GM23338 (cell line): ENCODE results near the gene GPR142. TPM values are rescaled to one million over a fixed set of nuclear protein-coding genes. Genes with fewer than 3 reads are reported as not detected.

ENCODE experiments used
- ATAC-seq: fragments of 200-7000 bp; cut with Tn5 transposase; 3 replicates; pipeline ENCODE4 v1.9.1; 2020
- DNase-seq: peaks from one replicate; pipeline ENCODE4 v3.0.0-alpha.2; 2015; ENCODE audit warnings: low spot score
- H2AFZ ChIP-seq: fragments of 200-600 bp; sonication (generic); 2 replicates; pipeline ENCODE4 v1.8.0; 2016; ENCODE audit warnings: antibody characterized with exemption, mild to moderate bottlenecking, moderate library complexity
- H3F3A ChIP-seq: fragments of 200-600 bp; sonication (generic); replicated peaks from 2 replicates; pipeline ENCODE4 v1.8.0; 2017; ENCODE audit warnings: antibody characterized with exemption, mixed run types, low read depth
- H3K27ac ChIP-seq: fragments of 200-600 bp; sonication (generic); 2 replicates; pipeline ENCODE4 v1.6.1; 2016; ENCODE audit warnings: low read depth
- H3K27me3 ChIP-seq: fragments of 200-600 bp; sonication (generic); 2 replicates; pipeline ENCODE4 v1.8.0; 2016; ENCODE audit warnings: mild to moderate bottlenecking, mixed run types, moderate library complexity; ENCODE audit not compliant: insufficient read depth
- H3K36me3 ChIP-seq: fragments of 200-600 bp; sonication (generic); 2 replicates; pipeline ENCODE4 v1.8.0; 2016; ENCODE audit warnings: mild to moderate bottlenecking; ENCODE audit not compliant: insufficient read depth
- H3K4me1 ChIP-seq: fragments of 200-600 bp; sonication (generic); 2 replicates; pipeline ENCODE4 v1.8.0; 2016; ENCODE audit warnings: mild to moderate bottlenecking, moderate library complexity; ENCODE audit not compliant: insufficient read depth
- H3K4me2 ChIP-seq: fragments of 200-600 bp; sonication (generic); 2 replicates; pipeline ENCODE4 v1.7.1; 2017; ENCODE audit warnings: mixed run types
- H3K4me3 ChIP-seq: fragments of 200-600 bp; sonication (generic); 2 replicates; pipeline ENCODE4 v1.6.1; 2016; ENCODE audit warnings: mixed run types
- H3K79me2 ChIP-seq: fragments of 200-600 bp; sonication (generic); replicated peaks from 2 replicates; pipeline ENCODE4 v1.8.0; 2017; ENCODE audit warnings: mild to moderate bottlenecking; ENCODE audit not compliant: insufficient read depth
- H3K9me2 ChIP-seq: fragments of 200-600 bp; sonication (generic); 2 replicates; pipeline ENCODE4 v1.8.0; 2017; ENCODE audit not compliant: insufficient read depth
- H4K20me1 ChIP-seq: fragments of 200-600 bp; sonication (generic); replicated peaks from 2 replicates; pipeline ENCODE4 v1.8.0; 2017; ENCODE audit warnings: mild to moderate bottlenecking; ENCODE audit not compliant: insufficient read depth
- H3K27ac Mint-ChIP-seq: 2 replicates; pipeline ENCODE4 v1.8.0; 2020; ENCODE audit warnings: inconsistent platforms, mild to moderate bottlenecking, moderate library complexity, mixed read lengths
- H3K27me3 Mint-ChIP-seq: 3 replicates; pipeline ENCODE4 v1.8.0; 2022; ENCODE audit warnings: low read depth, mild to moderate bottlenecking, moderate library complexity, mixed read lengths, inconsistent platforms; ENCODE audit not compliant: insufficient read depth, poor library complexity
- H3K36me3 Mint-ChIP-seq: 3 replicates; pipeline ENCODE4 v1.8.0; 2021; ENCODE audit warnings: low read depth, mild to moderate bottlenecking, inconsistent platforms, moderate library complexity, mixed read lengths
- H3K4me1 Mint-ChIP-seq: 3 replicates; pipeline ENCODE4 v1.8.0; 2020; ENCODE audit warnings: mild to moderate bottlenecking, inconsistent platforms, mixed read lengths
- H3K4me3 Mint-ChIP-seq: 3 replicates; pipeline ENCODE4 v1.8.0; 2021; ENCODE audit warnings: moderate library complexity, mild to moderate bottlenecking, inconsistent platforms, mixed read lengths
- H3K9me3 Mint-ChIP-seq: 3 replicates; pipeline ENCODE4 v1.8.0; 2020; ENCODE audit warnings: moderate library complexity, mild to moderate bottlenecking, inconsistent platforms, mixed read lengths
- CREB1 ChIP-seq: fragments of 250-450 bp; sonication (Bioruptor Pico); IDR thresholded peaks from 2 replicates; pipeline ENCODE4 v1.5.0; 2020; ENCODE audit warnings: low read depth, mild to moderate bottlenecking, moderate library complexity
- EZH2 ChIP-seq: fragments of 200-600 bp; sonication (generic); IDR thresholded peaks from one replicate; pipeline ENCODE4 v1.8.0; 2017; ENCODE audit warnings: antibody characterized with exemption, mild to moderate bottlenecking, low read depth; ENCODE audit not compliant: unreplicated experiment
- EZH2phosphoT487 ChIP-seq: fragments of 200-600 bp; sonication (generic); IDR thresholded peaks from one replicate; pipeline ENCODE4 v1.8.1; 2018; ENCODE audit warnings: antibody characterized with exemption; ENCODE audit not compliant: unreplicated experiment
- JUNB ChIP-seq: IDR thresholded peaks from one replicate; pipeline ENCODE4 v1.6.1; 2016; ENCODE audit warnings: antibody characterized with exemption; ENCODE audit not compliant: unreplicated experiment
- NANOG ChIP-seq: IDR thresholded peaks from 2 replicates; pipeline ENCODE4 v1.6.1; 2016; ENCODE audit warnings: antibody characterized with exemption, borderline replicate concordance
- POLR2AphosphoS5 ChIP-seq: IDR thresholded peaks from 2 replicates; pipeline ENCODE4 v1.6.1; 2016; ENCODE audit warnings: antibody characterized with exemption, low read depth
- STAT1 ChIP-seq: IDR thresholded peaks from one replicate; pipeline ENCODE4 v1.6.1; 2016; ENCODE audit warnings: antibody characterized with exemption; ENCODE audit not compliant: unreplicated experiment
- ZNF114 ChIP-seq: fragments of 250-450 bp; sonication (Bioruptor Pico); IDR thresholded peaks from 2 replicates; pipeline ENCODE4 v1.5.0; 2020; ENCODE audit warnings: mild to moderate bottlenecking, moderate library complexity
- ZNF331 ChIP-seq: fragments of 250-450 bp; sonication (Bioruptor Pico); IDR thresholded peaks from 2 replicates; pipeline ENCODE4 v1.5.0; 2020; ENCODE audit warnings: low read depth, mild to moderate bottlenecking, moderate library complexity
- polyA plus RNA-seq: library from polyadenylated mRNA; unstranded; fragments of >200 nt; fragmentation: Nextera tagmentation; extraction: Ambion mirVana; gene quantifications from 2 replicates; pipeline ENCODE4 v1.2.1, GENCODE V29; 2016
- total RNA-seq: library from RNA; depleted of rRNA; stranded (reverse); fragments of >200 nt; shearing (Covaris generic); gene quantifications from 2 replicates; pipeline ENCODE4 v1.2.3, GENCODE V29; 2014
- TF ChIP-seq, protein P1 (sequence below): IDR thresholded peaks from 2 replicates; pipeline ENCODE4 v1.6.1; 2016; ENCODE audit warnings: antibody characterized with exemption
- TF ChIP-seq, protein P2 (sequence below), 2 experiments: fragments of 200-600 bp in 1 of 2; sonication (generic) in 1 of 2; conservative IDR thresholded peaks; 2 replicates each; pipeline versions ENCODE4 v1.5.1 to v1.6.1; 2016 to 2017; ENCODE audit warnings: antibody characterized with exemption in 2 of 2, low read depth in 2 of 2, mild to moderate bottlenecking in 2 of 2, moderate library complexity in 1 of 2
- TF ChIP-seq, protein P3 (sequence below): IDR thresholded peaks from one replicate; pipeline ENCODE4 v1.6.1; 2018; ENCODE audit warnings: antibody characterized with exemption; ENCODE audit not compliant: unreplicated experiment
- TF ChIP-seq, protein P4 (sequence below): fragments of 250-450 bp; sonication (Bioruptor Pico); IDR thresholded peaks from 2 replicates; pipeline ENCODE4 v1.5.0; 2020; ENCODE audit warnings: mild to moderate bottlenecking, moderate library complexity

The GPR142 gene
- total and polyA plus RNA-seq, 2 experiments from 2014 or later = not detected

DNA sequence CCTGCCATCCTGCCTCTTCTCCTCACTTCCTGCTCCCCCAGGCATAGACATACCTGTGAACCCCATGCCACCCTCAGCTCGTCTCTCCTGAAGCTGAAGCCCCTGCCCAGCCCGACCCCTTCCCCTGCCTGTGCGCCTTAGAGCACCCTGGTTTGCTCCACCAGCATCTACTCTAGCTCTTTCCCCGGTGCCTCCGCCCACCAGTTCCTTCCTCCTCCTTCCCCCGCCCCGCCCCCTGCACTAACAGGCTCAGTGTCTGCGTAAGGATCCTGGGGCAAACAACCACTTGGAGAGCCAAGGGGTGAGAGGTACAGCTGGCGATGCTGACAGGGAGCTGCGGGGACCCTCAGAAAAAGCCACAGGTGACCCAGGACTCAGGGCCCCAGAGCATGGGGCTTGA is 1.9 kb downstream of the GPR142 start:
- no peak overlapping the region for H3K4me3 ChIP-seq
- peak; percentile 82 for ATAC-seq
- H3K4me1 Mint-ChIP-seq = peaks cover 9% of the 10 kb centered on the region
- H3K9me3 Mint-ChIP-seq = no peaks in the 10 kb centered on the region
- H3K9me2 ChIP-seq = no peaks in the 10 kb centered on the region
- H3K36me3 ChIP-seq = no peaks in the 10 kb centered on the region
- no peak overlapping the region for H3K27ac ChIP-seq
- no peak overlapping the region for H2AFZ ChIP-seq
- no peaks in the 10 kb centered on the region for H3F3A ChIP-seq
- no peaks in the 10 kb centered on the region for H3K36me3 Mint-ChIP-seq
- H3K4me2 ChIP-seq = no peak overlapping the region
- peak; percentile 66 for DNase-seq
- H3K4me1 ChIP-seq = no peaks in the 10 kb centered on the region
- no peak overlapping the region for H3K27ac Mint-ChIP-seq
- no peaks in the 10 kb centered on the region for H3K27me3 ChIP-seq
- no peaks in the 10 kb centered on the region for H4K20me1 ChIP-seq
- H3K79me2 ChIP-seq = no peaks in the 10 kb centered on the region
- H3K27me3 Mint-ChIP-seq = peaks cover 11% of the 10 kb centered on the region
- no peak overlapping the region for H3K4me3 Mint-ChIP-seq
- TF ChIP-seq ZNF331 (CRISPR knock-in tag) (no peak), NANOG (no peak), EZH2phosphoT487 (no peak), POLR2AphosphoS5 (no peak), EZH2 (no peak), STAT1 (no peak), CREB1 (no peak), JUNB (no peak), ZNF114 (CRISPR knock-in tag) (no peak)
- TF ChIP-seq, protein P1, sequence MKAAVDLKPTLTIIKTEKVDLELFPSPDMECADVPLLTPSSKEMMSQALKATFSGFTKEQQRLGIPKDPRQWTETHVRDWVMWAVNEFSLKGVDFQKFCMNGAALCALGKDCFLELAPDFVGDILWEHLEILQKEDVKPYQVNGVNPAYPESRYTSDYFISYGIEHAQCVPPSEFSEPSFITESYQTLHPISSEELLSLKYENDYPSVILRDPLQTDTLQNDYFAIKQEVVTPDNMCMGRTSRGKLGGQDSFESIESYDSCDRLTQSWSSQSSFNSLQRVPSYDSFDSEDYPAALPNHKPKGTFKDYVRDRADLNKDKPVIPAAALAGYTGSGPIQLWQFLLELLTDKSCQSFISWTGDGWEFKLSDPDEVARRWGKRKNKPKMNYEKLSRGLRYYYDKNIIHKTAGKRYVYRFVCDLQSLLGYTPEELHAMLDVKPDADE = no peak
- TF ChIP-seq, protein P2, sequence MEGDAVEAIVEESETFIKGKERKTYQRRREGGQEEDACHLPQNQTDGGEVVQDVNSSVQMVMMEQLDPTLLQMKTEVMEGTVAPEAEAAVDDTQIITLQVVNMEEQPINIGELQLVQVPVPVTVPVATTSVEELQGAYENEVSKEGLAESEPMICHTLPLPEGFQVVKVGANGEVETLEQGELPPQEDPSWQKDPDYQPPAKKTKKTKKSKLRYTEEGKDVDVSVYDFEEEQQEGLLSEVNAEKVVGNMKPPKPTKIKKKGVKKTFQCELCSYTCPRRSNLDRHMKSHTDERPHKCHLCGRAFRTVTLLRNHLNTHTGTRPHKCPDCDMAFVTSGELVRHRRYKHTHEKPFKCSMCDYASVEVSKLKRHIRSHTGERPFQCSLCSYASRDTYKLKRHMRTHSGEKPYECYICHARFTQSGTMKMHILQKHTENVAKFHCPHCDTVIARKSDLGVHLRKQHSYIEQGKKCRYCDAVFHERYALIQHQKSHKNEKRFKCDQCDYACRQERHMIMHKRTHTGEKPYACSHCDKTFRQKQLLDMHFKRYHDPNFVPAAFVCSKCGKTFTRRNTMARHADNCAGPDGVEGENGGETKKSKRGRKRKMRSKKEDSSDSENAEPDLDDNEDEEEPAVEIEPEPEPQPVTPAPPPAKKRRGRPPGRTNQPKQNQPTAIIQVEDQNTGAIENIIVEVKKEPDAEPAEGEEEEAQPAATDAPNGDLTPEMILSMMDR (conservative IDR thresholded peaks at IDR 0.05; ENCODE audit: low read depth in 2 of 2) = no peak
- TF ChIP-seq, protein P3, sequence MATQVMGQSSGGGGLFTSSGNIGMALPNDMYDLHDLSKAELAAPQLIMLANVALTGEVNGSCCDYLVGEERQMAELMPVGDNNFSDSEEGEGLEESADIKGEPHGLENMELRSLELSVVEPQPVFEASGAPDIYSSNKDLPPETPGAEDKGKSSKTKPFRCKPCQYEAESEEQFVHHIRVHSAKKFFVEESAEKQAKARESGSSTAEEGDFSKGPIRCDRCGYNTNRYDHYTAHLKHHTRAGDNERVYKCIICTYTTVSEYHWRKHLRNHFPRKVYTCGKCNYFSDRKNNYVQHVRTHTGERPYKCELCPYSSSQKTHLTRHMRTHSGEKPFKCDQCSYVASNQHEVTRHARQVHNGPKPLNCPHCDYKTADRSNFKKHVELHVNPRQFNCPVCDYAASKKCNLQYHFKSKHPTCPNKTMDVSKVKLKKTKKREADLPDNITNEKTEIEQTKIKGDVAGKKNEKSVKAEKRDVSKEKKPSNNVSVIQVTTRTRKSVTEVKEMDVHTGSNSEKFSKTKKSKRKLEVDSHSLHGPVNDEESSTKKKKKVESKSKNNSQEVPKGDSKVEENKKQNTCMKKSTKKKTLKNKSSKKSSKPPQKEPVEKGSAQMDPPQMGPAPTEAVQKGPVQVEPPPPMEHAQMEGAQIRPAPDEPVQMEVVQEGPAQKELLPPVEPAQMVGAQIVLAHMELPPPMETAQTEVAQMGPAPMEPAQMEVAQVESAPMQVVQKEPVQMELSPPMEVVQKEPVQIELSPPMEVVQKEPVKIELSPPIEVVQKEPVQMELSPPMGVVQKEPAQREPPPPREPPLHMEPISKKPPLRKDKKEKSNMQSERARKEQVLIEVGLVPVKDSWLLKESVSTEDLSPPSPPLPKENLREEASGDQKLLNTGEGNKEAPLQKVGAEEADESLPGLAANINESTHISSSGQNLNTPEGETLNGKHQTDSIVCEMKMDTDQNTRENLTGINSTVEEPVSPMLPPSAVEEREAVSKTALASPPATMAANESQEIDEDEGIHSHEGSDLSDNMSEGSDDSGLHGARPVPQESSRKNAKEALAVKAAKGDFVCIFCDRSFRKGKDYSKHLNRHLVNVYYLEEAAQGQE = no peak
- TF ChIP-seq, protein P4, sequence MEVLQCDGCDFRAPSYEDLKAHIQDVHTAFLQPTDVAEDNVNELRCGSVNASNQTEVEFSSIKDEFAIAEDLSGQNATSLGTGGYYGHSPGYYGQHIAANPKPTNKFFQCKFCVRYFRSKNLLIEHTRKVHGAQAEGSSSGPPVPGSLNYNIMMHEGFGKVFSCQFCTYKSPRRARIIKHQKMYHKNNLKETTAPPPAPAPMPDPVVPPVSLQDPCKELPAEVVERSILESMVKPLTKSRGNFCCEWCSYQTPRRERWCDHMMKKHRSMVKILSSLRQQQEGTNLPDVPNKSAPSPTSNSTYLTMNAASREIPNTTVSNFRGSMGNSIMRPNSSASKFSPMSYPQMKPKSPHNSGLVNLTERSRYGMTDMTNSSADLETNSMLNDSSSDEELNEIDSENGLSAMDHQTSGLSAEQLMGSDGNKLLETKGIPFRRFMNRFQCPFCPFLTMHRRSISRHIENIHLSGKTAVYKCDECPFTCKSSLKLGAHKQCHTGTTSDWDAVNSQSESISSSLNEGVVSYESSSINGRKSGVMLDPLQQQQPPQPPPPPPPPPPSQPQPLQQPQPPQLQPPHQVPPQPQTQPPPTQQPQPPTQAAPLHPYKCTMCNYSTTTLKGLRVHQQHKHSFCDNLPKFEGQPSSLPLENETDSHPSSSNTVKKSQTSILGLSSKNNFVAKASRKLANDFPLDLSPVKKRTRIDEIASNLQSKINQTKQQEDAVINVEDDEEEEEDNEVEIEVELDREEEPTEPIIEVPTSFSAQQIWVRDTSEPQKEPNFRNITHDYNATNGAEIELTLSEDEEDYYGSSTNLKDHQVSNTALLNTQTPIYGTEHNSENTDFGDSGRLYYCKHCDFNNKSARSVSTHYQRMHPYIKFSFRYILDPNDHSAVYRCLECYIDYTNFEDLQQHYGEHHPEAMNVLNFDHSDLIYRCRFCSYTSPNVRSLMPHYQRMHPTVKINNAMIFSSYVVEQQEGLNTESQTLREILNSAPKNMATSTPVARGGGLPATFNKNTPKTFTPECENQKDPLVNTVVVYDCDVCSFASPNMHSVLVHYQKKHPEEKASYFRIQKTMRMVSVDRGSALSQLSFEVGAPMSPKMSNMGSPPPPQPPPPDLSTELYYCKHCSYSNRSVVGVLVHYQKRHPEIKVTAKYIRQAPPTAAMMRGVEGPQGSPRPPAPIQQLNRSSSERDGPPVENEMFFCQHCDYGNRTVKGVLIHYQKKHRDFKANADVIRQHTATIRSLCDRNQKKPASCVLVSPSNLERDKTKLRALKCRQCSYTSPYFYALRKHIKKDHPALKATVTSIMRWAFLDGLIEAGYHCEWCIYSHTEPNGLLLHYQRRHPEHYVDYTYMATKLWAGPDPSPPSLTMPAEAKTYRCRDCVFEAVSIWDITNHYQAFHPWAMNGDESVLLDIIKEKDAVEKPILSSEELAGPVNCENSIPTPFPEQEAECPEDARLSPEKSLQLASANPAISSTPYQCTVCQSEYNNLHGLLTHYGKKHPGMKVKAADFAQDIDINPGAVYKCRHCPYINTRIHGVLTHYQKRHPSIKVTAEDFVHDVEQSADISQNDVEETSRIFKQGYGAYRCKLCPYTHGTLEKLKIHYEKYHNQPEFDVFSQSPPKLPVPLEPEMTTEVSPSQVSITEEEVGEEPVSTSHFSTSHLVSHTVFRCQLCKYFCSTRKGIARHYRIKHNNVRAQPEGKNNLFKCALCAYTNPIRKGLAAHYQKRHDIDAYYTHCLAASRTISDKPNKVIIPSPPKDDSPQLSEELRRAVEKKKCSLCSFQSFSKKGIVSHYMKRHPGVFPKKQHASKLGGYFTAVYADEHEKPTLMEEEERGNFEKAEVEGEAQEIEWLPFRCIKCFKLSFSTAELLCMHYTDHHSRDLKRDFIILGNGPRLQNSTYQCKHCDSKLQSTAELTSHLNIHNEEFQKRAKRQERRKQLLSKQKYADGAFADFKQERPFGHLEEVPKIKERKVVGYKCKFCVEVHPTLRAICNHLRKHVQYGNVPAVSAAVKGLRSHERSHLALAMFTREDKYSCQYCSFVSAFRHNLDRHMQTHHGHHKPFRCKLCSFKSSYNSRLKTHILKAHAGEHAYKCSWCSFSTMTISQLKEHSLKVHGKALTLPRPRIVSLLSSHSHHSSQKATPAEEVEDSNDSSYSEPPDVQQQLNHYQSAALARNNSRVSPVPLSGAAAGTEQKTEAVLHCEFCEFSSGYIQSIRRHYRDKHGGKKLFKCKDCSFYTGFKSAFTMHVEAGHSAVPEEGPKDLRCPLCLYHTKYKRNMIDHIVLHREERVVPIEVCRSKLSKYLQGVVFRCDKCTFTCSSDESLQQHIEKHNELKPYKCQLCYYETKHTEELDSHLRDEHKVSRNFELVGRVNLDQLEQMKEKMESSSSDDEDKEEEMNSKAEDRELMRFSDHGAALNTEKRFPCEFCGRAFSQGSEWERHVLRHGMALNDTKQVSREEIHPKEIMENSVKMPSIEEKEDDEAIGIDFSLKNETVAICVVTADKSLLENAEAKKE (CRISPR knock-in tag) = no peak
